ES-I3 (cell line): Measurements from ENCODE around the gene BABAM2.

Source experiments
- H3K36me3 ChIP-seq: 2 replicates; pipeline ENCODE4 v1.6.1; 2013; ENCODE audit warnings: mild to moderate bottlenecking, low read length, control low read depth, moderate library complexity; ENCODE audit not compliant: insufficient read depth
- H3K4me1 ChIP-seq: 2 replicates; pipeline ENCODE4 v1.6.1; 2013; ENCODE audit warnings: mild to moderate bottlenecking, control low read depth, low read length; ENCODE audit not compliant: insufficient read depth
- H3K9ac ChIP-seq: 2 replicates; pipeline ENCODE4 v1.6.1; 2013; ENCODE audit warnings: low read depth, mild to moderate bottlenecking, low read length, moderate library complexity
- H3K9me3 ChIP-seq: 2 replicates; pipeline ENCODE4 v1.6.1; 2013; ENCODE audit warnings: mild to moderate bottlenecking, low read length, moderate library complexity; ENCODE audit not compliant: control insufficient read depth, insufficient read depth

Gene BABAM2

GRCh38 chr2:27931361-27931950 is 40.9 kb downstream of the BABAM2 start:
- peaks cover 4% of the 10 kb centered on the region; the same call in 1 of the 2 replicates for H3K4me1 ChIP-seq
- H3K9me3 ChIP-seq: no peaks in the 10 kb centered on the region
- H3K9ac ChIP-seq: no peak overlapping the region
- H3K36me3 ChIP-seq: no peaks in the 10 kb centered on the region

- peaks cover 4% of the 10 kb centered on the region; the same call in 1 of the 2 replicates for H3K4me1 ChIP-seq
- H3K9ac ChIP-seq: no peak overlapping the region
- no peaks in the 10 kb centered on the region for H3K9me3 ChIP-seq
- no peaks in the 10 kb centered on the region for H3K36me3 ChIP-seq
These were observed 41.9 kb downstream of the BABAM2 start for GRCh38 chr2:27932396-27932795.

GRCh38 chr2:27935026-27935425 is 44.5 kb downstream of the BABAM2 start:
- Histone ChIP-seq H3K36me3 (no peaks in the 10 kb centered on the region), H3K9ac (no peak overlapping the region), H3K4me1 (peaks cover 4% of the 10 kb centered on the region; the same call in 1 of the 2 replicates), H3K9me3 (no peaks in the 10 kb centered on the region)

GRCh38 chr2:27940090-27940671 is 49.7 kb downstream of the BABAM2 start:
- H3K9me3 ChIP-seq: no peaks in the 10 kb centered on the region
- no peaks in the 10 kb centered on the region for H3K4me1 ChIP-seq
- H3K36me3 ChIP-seq: no peaks in the 10 kb centered on the region
- no peak overlapping the region for H3K9ac ChIP-seq

GRCh38 chr2:27940982-27941381 is 50.5 kb downstream of the BABAM2 start:
- Histone ChIP-seq H3K9me3 (no peaks in the 10 kb centered on the region), H3K36me3 (no peaks in the 10 kb centered on the region), H3K9ac (no peak overlapping the region), H3K4me1 (no peaks in the 10 kb centered on the region; the same call in 1 of the 2 replicates)

GRCh38 chr2:27942612-27943547 is 52.4 kb downstream of the BABAM2 start:
- Histone ChIP-seq H3K9me3 (no peaks in the 10 kb centered on the region), H3K4me1 (no peaks in the 10 kb centered on the region; the same call in 1 of the 2 replicates), H3K9ac (no peak overlapping the region), H3K36me3 (no peaks in the 10 kb centered on the region)

GRCh38 chr2:27946530-27947060 is 56.1 kb downstream of the BABAM2 start:
- no peaks in the 10 kb centered on the region for H3K36me3 ChIP-seq

GRCh38 chr2:27952070-27952469 is 61.5 kb downstream of the BABAM2 start:
- no peaks in the 10 kb centered on the region for H3K9me3 ChIP-seq
- no peaks in the 10 kb centered on the region for H3K36me3 ChIP-seq
- H3K9ac ChIP-seq: no peak overlapping the region
- peaks cover 6% of the 10 kb centered on the region; the same call in 1 of the 2 replicates for H3K4me1 ChIP-seq

More at GRCh38 chr2:27946530-27947060, 56.1 kb downstream of the BABAM2 start:
- Histone ChIP-seq H3K4me1 (no peaks in the 10 kb centered on the region; the same call in 1 of the 2 replicates), H3K9me3 (no peaks in the 10 kb centered on the region), H3K9ac (no peak overlapping the region)

GRCh38 chr2:27953077-27953476 is 62.5 kb downstream of the BABAM2 start:
- H3K9ac ChIP-seq: no peak overlapping the region
- H3K9me3 ChIP-seq: no peaks in the 10 kb centered on the region
- no peaks in the 10 kb centered on the region for H3K36me3 ChIP-seq
- H3K4me1 ChIP-seq: peaks cover 6% of the 10 kb centered on the region; the same call in 1 of the 2 replicates

- Histone ChIP-seq H3K4me1 (peaks cover 6% of the 10 kb centered on the region; the same call in 1 of the 2 replicates), H3K9me3 (no peaks in the 10 kb centered on the region), H3K36me3 (no peaks in the 10 kb centered on the region), H3K9ac (no peak overlapping the region)
These were observed 63.7 kb downstream of the BABAM2 start for GRCh38 chr2:27954221-27954673.

- peaks cover 6% of the 10 kb centered on the region; the same call in 1 of the 2 replicates for H3K4me1 ChIP-seq
- no peaks in the 10 kb centered on the region for H3K36me3 ChIP-seq
- no peaks in the 10 kb centered on the region for H3K9me3 ChIP-seq
- no peak overlapping the region for H3K9ac ChIP-seq
These were observed 64.3 kb downstream of the BABAM2 start for GRCh38 chr2:27954771-27955383.

GRCh38 chr2:27955384-27956161 is 65.0 kb downstream of the BABAM2 start:
- no peak overlapping the region for H3K9ac ChIP-seq
- H3K4me1 ChIP-seq: peaks cover 9% of the 10 kb centered on the region; the same call in 1 of the 2 replicates
- no peaks in the 10 kb centered on the region for H3K9me3 ChIP-seq
- H3K36me3 ChIP-seq: no peaks in the 10 kb centered on the region

GRCh38 chr2:27956888-27957287 is 66.4 kb downstream of the BABAM2 start:
- no peaks in the 10 kb centered on the region for H3K36me3 ChIP-seq
- peaks cover 9% of the 10 kb centered on the region; the same call in 1 of the 2 replicates for H3K4me1 ChIP-seq
- no peak overlapping the region for H3K9ac ChIP-seq
- H3K9me3 ChIP-seq: no peaks in the 10 kb centered on the region
